ENCODE results near the gene HOXC13.
A peak's percentile ranks its signal among the peaks of the same experiment; 100 is the strongest.

The HOXC13 gene

GRCh38 chr12:53956251-53956887, 17.7 kb downstream of the HOXC13 start:
- no peak overlapping the region for H3K27ac Mint-ChIP-seq
- no peak overlapping the region for H3K4me3 Mint-ChIP-seq
- H3K9me3 Mint-ChIP-seq = no peaks in the 10 kb centered on the region
- TF ChIP-seq CTCF (IDR thresholded peaks at IDR 0.05; ENCODE audit: unreplicated experiment in 3 of 3) = no peak
- peaks cover 6% of the 10 kb centered on the region for H3K4me1 Mint-ChIP-seq
- no peaks in the 10 kb centered on the region for H3K36me3 Mint-ChIP-seq (ENCODE audit: low read depth)
- peaks cover 100% of the 10 kb centered on the region for H3K27me3 Mint-ChIP-seq (ENCODE audit: low read depth)

- no peak for TF ChIP-seq CTCF (IDR thresholded peaks at IDR 0.05; ENCODE audit: unreplicated experiment in 3 of 3)
- Mint-ChIP-seq H3K36me3 (ENCODE audit: low read depth) (no peaks in the 10 kb centered on the region), H3K4me1 (peaks cover 6% of the 10 kb centered on the region), H3K4me3 (no peak overlapping the region), H3K9me3 (no peaks in the 10 kb centered on the region), H3K27me3 (ENCODE audit: low read depth) (peaks cover 100% of the 10 kb centered on the region), H3K27ac (no peak overlapping the region)
Measured at GRCh38 chr12:53956914-53957536, 18.4 kb downstream of the HOXC13 start.

GRCh38 chr12:53958128-53958527, 19.5 kb downstream of the HOXC13 start:
- H3K4me1 Mint-ChIP-seq = peaks cover 5% of the 10 kb centered on the region
- no peaks in the 10 kb centered on the region for H3K9me3 Mint-ChIP-seq
- TF ChIP-seq CTCF (IDR thresholded peaks at IDR 0.05; ENCODE audit: unreplicated experiment in 3 of 3) = no peak
- H3K4me3 Mint-ChIP-seq = no peak overlapping the region
- peaks cover 100% of the 10 kb centered on the region for H3K27me3 Mint-ChIP-seq (ENCODE audit: low read depth)
- H3K27ac Mint-ChIP-seq = no peak overlapping the region
- H3K36me3 Mint-ChIP-seq (ENCODE audit: low read depth) = no peaks in the 10 kb centered on the region

GRCh38 chr12:53959314-53959713, 20.7 kb downstream of the HOXC13 start:
- Mint-ChIP-seq H3K36me3 (ENCODE audit: low read depth) (no peaks in the 10 kb centered on the region), H3K4me3 (no peak overlapping the region), H3K4me1 (peaks cover under 1% of the 10 kb centered on the region), H3K9me3 (no peaks in the 10 kb centered on the region), H3K27ac (no peak overlapping the region), H3K27me3 (ENCODE audit: low read depth) (peaks cover 100% of the 10 kb centered on the region)
- no peak for TF ChIP-seq CTCF (IDR thresholded peaks at IDR 0.05; ENCODE audit: unreplicated experiment in 3 of 3)

DNA sequence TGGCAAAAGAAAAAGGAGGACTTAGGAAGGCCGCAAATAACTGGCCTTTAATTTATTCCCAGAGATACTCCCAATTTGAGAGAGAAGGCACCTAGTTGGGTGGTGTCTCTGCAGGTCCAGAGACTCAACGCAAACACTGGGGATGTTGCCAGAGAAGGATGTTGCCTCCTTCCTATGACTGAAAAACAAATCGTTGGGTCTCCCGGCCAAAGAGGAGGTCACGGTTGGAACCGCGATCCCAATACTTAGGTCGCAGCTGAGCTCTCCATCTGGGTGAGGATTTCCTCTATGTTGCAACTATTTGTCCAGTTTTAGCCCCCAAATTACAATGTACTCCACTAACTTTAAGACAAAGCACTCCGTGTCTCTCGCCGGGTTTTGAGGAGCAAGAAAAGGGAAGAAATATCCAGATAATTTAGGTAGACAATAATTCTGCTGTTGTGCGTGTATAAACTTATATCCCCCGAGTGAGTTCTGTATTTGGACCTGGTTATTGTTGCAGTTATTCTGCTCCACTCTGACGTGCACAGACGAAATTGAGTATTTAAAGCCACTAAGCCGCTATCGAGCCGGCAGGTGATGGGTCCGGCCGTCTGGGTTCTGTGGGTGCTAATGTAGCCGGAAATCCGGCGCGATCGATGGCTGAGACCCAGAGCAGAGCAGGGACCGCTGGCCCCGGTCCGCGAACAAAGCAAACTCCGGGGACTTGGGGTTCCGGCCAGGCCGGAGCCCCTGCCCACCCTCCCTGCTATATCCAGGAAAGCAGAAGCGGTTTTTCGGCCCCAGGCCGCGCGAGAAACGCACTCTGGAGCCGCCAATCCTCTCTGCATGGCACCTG, 21.8 kb downstream of the HOXC13 start:
- no peak for TF ChIP-seq CTCF (IDR thresholded peaks at IDR 0.05; ENCODE audit: unreplicated experiment in 3 of 3)
- H3K4me1 Mint-ChIP-seq = peaks cover 4% of the 10 kb centered on the region
- no peaks in the 10 kb centered on the region for H3K36me3 Mint-ChIP-seq (ENCODE audit: low read depth)
- H3K27me3 Mint-ChIP-seq (ENCODE audit: low read depth) = peaks cover 100% of the 10 kb centered on the region
- H3K27ac Mint-ChIP-seq = no peak overlapping the region
- no peaks in the 10 kb centered on the region for H3K9me3 Mint-ChIP-seq
- peak overlapping the region in 1 of 3 experiments; percentile 31 for H3K4me3 Mint-ChIP-seq

Measured in nephron (organoid).